ENCODE results near the gene SH3BP5.

GRCh38 chr3:15217841-15218267, 114.5 kb downstream of the SH3BP5 start:
- TF ChIP-seq GATA2 (CRISPR knock-in tag; IDR thresholded peaks at IDR 0.05) (no peak), EZH2phosphoT487 (IDR thresholded peaks at IDR 0.05; ENCODE audit: borderline replicate concordance, low read depth) (no peak), CTCF (IDR thresholded peaks at IDR 0.05) (no peak), NFIC (IDR thresholded peaks at IDR 0.05; ENCODE audit: borderline replicate concordance) (no peak), USF2 (IDR thresholded peaks at IDR 0.05; ENCODE audit: borderline replicate concordance, low read depth, low read length) (no peak), MEF2A (IDR thresholded peaks at IDR 0.05; ENCODE audit: borderline replicate concordance, low read depth) (no peak), ELF1 (IDR thresholded peaks at IDR 0.05) (no peak), FOXJ3 (CRISPR knock-in tag; IDR thresholded peaks at IDR 0.05) (no peak), FOXM1 (IDR thresholded peaks at IDR 0.05; ENCODE audit: low read depth) (no peak)
